NCI-H446 (cell line): Measurements from ENCODE around the gene ID2.
A peak's percentile ranks its signal among the peaks of the same experiment; 100 is the strongest.

Experiments
- DNase-seq, 2 experiments: peaks; one replicate each; lab custom pipeline; 2025; lab: John Stamatoyannopoulos, UW

Gene ID2, protein sequence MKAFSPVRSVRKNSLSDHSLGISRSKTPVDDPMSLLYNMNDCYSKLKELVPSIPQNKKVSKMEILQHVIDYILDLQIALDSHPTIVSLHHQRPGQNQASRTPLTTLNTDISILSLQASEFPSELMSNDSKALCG

DNA sequence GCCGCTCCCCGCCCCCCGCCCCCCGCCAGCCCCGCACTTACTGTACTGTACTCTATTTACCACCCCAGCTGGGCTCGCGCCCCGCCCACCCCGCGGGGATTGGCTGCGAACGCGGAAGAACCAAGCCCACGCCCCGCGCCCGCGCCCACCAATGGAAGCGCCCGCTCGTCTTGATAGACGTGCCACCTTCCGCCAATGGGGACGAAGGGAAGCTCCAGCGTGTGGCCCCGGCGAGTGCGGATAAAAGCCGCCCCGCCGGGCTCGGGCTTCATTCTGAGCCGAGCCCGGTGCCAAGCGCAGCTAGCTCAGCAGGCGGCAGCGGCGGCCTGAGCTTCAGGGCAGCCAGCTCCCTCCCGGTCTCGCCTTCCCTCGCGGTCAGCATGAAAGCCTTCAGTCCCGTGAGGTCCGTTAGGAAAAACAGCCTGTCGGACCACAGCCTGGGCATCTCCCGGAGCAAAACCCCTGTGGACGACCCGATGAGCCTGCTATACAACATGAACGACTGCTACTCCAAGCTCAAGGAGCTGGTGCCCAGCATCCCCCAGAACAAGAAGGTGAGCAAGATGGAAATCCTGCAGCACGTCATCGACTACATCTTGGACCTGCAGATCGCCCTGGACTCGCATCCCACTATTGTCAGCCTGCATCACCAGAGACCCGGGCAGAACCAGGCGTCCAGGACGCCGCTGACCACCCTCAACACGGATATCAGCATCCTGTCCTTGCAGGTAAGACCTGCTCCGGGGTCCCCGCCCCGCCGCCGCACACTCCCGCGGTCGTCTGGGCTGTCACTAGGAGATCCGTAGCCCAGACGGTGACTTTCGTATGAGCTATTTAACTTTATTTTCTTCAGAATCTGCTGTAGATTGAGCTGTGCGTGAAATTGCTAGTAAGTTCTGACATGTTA is at the start of gene ID2:
TSS of gene ID2 (plus strand) at position 271 of the 907 bp plus-strand sequence. CDS start at position 381, 110 bp downstream.
- DNase-seq = peak; percentile 93 to 99

DNA sequence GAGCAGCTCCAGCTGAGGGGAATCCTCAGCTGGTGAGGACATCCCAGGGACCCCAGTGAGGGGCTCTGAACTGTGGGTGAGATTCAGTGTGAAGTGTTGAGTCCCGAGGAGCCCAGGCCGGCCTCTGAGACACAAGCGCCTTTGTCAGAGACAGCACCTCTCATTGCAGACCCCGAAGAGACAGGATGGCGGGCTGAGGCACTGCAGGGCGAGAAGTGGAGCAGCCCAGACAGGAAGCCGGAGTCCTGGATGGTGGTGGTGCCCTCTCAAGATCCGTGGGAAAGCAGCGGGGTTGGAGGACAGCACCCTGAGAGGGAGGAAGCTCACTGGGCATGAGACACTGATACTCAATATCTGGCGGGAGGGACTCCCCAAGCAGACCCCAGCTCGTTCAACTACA is 49.1 kb upstream of the ID2 start:
- no peak for DNase-seq

GRCh38 chr2:8633186-8633734 is 48.6 kb upstream of the ID2 start:
- no peak for DNase-seq

- DNase-seq = no peak
Observed at GRCh38 chr2:8633735-8634313, 48.0 kb upstream of the ID2 start.

GRCh38 chr2:8634466-8635172 is 47.2 kb upstream of the ID2 start:
- DNase-seq = no peak

- DNase-seq = no peak
Observed at GRCh38 chr2:8636041-8636491, 45.8 kb upstream of the ID2 start.

DNA sequence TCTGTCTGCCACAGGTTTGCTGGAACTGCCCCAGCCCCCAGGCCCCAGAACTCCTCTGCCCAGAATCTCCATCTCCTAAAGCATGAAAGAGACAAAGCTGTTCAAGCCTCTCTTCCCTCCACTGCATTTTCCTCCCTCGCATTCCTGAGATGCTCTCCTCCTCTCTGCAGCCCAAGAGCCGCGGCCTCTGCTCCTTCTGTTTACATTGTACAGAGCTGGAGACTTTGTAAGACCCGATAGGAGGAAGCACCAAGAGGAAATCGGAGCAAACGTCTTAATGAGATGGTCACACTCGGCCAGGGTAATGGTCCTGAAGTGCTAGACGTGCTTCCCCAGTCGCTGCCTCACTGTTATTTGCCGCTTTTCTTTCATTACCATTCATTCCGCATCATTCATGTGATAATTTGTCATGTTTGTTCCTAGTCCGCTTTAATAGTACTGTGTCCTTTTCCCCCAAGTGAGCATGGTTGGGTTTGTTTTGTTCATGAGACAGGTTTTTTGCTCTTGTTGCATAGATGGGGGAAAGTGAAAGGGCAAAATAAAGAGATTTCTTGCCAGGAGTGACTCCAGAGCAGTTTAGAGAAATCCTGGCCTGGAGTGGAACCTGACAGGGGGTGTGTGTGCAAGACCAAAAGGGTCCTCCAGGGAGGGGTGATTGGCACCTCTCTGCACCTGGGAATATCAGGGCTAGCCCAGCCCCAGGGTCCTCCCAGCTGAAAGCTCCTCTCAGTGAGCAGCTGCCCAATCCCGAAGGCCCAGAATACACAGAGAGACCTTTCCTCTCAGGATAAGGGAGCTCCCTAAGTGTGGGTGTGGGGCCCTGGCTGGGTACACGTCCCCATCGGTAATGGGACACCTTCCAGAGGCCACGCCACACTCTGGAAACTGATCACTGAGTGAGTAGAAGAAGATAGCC is 44.9 kb upstream of the ID2 start:
- no peak for DNase-seq

- no peak for DNase-seq
Observed at GRCh38 chr2:8638327-8638726, 43.5 kb upstream of the ID2 start.

- DNase-seq = no peak
Observed at GRCh38 chr2:8639122-8639635, 42.7 kb upstream of the ID2 start.

- no peak for DNase-seq
Observed at GRCh38 chr2:8640498-8640897, 41.4 kb upstream of the ID2 start.

- DNase-seq = no peak
Observed at GRCh38 chr2:8641301-8641965, 40.4 kb upstream of the ID2 start.

DNA sequence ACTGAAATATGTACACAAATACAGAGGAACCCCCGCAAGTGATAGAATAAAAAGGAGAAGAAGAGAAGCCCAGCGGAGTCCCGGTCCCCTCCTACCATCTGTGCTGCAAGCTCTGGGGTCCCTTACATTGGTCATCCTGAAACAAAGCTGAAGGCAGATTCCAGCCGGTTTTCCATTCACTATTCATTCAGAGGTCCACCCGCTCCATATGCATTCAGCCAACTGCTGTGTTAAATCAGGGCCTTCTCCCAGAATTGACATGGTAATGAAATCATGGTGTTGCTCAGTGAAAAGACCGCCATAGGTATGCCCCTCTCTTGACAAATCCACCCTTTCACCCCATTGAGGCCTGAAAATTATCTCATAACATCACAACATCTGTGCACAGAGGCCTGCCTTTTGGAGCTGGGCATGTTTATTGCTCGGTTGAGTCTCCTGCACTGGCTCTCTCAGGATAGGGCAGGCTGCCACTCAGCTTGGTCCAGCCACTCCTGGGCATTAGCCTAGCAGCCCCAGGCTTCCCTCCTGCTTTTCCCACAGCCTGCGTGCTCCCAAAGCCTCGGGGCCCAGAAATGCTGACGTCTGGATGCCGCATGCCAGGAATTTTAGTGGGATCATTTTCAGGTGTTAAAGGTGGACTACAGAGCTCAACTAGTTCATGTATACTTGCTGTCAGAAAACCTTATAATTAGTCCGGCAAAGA is 39.3 kb upstream of the ID2 start:
- DNase-seq = no peak

DNA sequence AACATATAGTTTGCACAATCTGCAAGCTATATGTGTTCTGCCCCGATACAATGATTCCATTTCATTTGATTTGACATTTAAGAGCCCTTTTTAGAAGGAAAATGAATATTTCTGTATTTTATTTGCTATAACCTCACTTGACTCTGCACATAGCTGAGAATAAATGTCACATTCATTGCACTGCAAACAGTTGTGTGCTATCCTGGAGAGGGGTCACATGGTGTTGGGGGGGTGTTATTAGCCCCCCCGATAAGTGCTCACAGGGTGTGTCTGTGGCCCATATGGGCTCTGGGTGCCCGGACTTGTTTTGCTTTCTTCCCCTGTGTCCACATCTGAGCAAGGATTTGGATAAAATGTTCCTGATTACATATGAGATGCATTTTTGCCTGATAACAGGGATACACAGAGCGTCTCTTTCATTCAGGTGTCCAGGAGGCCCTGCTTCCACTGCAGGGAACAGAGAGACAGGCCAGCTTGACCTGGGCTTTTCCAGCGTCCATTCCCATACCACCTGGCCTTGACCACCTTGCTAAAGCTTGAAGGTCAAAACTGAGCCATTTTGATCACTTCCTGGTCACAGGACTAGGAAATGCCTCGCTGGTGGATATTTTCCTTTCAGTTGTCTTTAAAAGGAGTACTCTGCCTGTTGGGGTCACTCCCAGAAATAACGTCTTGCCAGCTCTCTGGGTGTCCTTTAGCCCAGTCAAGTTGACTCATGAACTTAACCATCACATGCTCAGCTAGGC is 38.4 kb upstream of the ID2 start:
- DNase-seq = no peak

DNA sequence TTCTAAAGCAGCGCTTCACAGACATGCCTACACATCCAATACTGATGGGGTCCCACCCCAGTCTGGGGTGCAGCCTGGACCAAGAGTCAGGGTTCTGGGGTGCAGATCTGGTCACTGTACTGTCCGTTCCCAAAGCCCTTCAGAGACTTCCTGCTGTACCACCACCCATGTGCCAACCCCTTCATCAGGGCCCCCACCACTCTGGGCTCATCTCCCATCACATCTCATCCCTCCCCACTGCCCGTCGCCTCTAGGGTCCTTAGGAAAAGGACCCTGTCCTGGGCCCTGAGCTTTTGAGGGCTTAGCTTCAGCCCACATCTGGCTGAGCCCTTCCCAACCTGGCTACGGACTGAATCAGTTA is 37.9 kb upstream of the ID2 start:
- no peak for DNase-seq

DNA sequence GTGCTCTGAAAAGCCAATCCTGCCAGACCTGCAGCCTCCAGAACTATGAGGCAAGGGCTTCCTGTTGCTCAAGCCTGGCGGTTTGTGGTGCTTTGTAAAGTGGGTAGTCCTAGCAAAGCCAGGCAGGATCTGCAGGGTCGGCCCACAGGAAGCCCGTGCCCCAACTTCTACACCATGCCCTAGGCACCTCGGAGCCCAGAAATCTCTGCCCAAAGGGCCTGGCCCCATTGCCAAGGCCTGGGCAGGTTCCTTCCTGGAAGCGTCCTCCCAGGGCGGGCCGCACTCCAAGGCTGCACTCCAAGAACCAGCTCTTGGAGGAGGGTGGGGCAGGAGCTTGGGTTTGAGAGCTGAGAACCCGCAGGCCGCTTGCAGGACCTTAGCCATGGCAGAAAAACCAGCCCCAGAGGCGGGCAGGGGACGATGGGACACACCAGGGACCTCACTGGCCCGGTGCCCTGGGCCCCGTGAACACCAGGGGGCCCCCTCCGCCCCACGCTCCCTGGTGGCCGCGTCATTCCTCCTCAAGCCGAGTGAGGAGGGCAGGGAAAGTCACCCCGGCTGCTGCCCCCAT is 37.2 kb upstream of the ID2 start:
- DNase-seq = no peak

DNA sequence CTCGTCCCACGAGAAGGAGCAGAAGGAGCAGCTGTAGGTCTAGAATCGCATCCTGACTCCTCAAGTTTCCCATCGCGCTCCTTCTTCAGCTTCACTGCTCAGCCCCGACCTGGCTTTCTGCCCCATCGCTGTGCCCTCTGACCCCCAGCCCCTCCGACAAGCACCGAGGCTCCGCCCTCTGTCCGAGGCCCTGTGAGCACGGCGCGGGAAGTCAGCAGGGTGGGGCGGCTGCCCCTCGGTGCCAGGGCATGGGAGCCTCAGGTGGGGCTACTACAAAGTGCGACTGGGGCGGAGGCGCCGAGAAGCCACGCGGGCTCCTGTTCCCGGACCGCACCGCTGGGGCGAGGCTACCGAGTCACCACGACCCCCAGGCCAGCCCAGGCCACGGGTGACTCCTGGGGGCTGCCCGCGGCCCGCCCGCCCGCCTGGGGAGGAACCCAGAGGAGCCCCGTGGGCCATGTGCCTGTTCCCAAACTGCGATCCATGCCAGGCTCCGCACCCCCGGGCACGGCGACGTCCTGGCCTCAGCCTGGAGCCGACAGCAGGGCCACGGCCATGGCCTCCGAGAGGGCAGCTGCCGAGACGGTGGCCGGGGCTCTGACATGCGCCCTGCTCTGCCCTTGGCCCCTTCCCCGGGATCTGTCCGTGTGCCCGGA is 36.6 kb upstream of the ID2 start:
- no peak for DNase-seq

DNA sequence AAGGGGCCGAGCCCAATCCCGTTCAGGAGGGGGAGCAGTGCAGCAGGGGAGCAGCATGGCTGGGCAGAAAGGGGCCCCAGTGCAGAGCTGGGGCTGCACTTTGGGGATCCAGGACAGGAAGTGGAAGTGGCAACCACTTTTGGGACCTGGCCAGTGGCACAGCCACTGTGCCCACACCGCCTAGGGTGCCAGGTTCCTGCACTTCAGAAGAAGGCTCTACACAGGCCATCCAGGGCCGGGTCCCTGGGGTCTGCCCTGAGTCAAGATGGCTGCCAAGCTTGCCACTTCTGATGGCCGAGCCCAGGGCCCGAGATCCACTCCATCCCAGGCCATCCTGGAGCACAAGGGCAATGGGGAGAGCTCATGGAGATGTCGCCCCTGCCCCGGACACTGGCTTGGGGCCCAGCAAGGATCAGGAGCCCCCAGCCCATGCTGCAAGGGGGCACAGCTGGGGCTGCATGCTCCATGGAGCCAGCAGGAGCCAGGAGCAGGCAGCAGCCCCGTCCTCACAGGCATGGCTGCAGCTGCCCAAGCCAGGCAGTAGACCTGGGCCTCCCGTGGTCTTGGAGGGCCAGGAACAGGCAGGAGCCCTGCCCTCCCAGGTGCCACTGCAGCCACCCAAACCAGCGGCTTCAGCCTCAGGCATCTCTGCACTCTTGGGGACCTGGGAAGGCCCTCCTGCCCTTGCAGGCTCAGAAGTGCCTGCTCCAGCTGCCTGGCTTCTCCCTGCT is 35.0 kb upstream of the ID2 start:
- DNase-seq = no peak
